ENCODE data around the gene NAPB. TPM values are rescaled to one million over a fixed set of nuclear protein-coding genes. Genes with fewer than 3 reads are reported as not detected.

NAPB gene
- polyA plus RNA-seq, 1 experiment = 3.8 TPM

DNA sequence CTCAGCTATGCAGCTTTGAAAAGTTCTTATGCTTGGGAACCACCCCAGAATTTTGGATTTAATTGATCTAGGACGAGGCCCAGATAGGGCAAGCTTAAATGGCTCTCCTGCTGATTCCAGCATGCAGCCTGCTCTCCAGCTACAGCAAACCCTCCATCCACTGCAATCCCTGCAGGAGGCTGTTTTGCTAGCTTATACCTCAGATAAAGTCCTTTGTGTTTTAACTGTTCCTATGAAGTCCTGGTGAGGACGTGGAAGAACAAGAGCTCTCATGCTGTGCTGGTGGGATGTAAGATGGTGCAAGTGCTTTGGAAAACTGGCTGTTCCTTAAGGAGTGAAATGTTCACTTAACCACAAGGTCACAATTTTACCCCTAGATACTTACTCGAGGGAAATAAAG lies 96.2 kb downstream of the NAPB start:
- no peak overlapping the region for H3K4me3 ChIP-seq (ENCODE audit: low read depth, low read length)
- TF ChIP-seq, protein P1, sequence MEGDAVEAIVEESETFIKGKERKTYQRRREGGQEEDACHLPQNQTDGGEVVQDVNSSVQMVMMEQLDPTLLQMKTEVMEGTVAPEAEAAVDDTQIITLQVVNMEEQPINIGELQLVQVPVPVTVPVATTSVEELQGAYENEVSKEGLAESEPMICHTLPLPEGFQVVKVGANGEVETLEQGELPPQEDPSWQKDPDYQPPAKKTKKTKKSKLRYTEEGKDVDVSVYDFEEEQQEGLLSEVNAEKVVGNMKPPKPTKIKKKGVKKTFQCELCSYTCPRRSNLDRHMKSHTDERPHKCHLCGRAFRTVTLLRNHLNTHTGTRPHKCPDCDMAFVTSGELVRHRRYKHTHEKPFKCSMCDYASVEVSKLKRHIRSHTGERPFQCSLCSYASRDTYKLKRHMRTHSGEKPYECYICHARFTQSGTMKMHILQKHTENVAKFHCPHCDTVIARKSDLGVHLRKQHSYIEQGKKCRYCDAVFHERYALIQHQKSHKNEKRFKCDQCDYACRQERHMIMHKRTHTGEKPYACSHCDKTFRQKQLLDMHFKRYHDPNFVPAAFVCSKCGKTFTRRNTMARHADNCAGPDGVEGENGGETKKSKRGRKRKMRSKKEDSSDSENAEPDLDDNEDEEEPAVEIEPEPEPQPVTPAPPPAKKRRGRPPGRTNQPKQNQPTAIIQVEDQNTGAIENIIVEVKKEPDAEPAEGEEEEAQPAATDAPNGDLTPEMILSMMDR (IDR thresholded peaks at IDR 0.05; ENCODE audit: insufficient read depth, low read depth, low read length) = no peak
- ChIA-PET CTCF (interaction anchor here (1.1 kb wide), 1 partner anchor 16 kb away, joined by 3 read pairs; no protein-coding TSS in a partner anchor), POLR2A (no interaction called here)
- no peak for DNase-seq (ENCODE audit: low read depth)
- no peaks in the 10 kb centered on the region for H3K36me3 ChIP-seq (ENCODE audit: control insufficient read depth, insufficient read depth, low read length)
- H3K27me3 ChIP-seq (ENCODE audit: control insufficient read depth, insufficient read depth, low read length) = no peaks in the 10 kb centered on the region

Small RNAs within 50 kb of the gene (small RNA-seq; reads per million reads assigned to genes)
- gene RF00019 (ENCODE audit: insufficient read length, low read depth, low replicate concordance) (not detected), gene RNA5SP479 (ENCODE audit: insufficient read length, low read depth, low replicate concordance) (not detected)

Other genes starting within 250 kb of the NAPB start
- gene NXT1, start 70.7 kb downstream of the NAPB start, polyA plus RNA-seq (2011; rRNA removed) = 19.2 and 24.2 TPM in 2 replicates
- gene GZF1, start 59.3 kb downstream of the NAPB start, polyA plus RNA-seq (2011; rRNA removed) = 17.9 and 22.7 TPM in 2 replicates
- gene CSTL1, start 18.2 kb upstream of the NAPB start, polyA plus RNA-seq (2011; rRNA removed) = not detected in 2 replicates
- gene CST11, start 31.4 kb upstream of the NAPB start, polyA plus RNA-seq (2011; rRNA removed) = not detected in 2 replicates
- not detected in 2 replicates for gene CST8, start 69.6 kb upstream of the NAPB start, polyA plus RNA-seq (2011; rRNA removed)
- gene CST9L, start 147.0 kb upstream of the NAPB start, polyA plus RNA-seq (2011; rRNA removed) = not detected in 2 replicates
- gene CST9, start 184.4 kb upstream of the NAPB start, polyA plus RNA-seq (2011; rRNA removed) = not detected in 2 replicates
- 296 and 458 TPM in 2 replicates for gene CST3, start 216.5 kb upstream of the NAPB start, polyA plus RNA-seq (2011; rRNA removed)

Measured in BJ (cell line).